HEK293 (cell line): Measurements from ENCODE around the gene PRSS23.

Experiments used
- CTCF ChIA-PET: fragments of 350-600 bp; formaldehyde crosslinking; extraction: SDS; loops from one replicate; lab custom pipeline; 2021; ENCODE audit warnings: antibody characterized with exemption; lab: Yijun Ruan, JAX
- POLR2A ChIA-PET: fragments of 300-600 bp; formaldehyde crosslinking; extraction: SDS; loops from one replicate; lab custom pipeline; 2020; ENCODE audit warnings: antibody characterized with exemption, inconsistent platforms; lab: Yijun Ruan, JAX
- H3K27ac ChIP-seq: fragments of 200-500 bp; sonication (Bioruptor generic); 2 replicates; pipeline ENCODE4 v1.5.1; 2014; ENCODE audit warnings: low read depth, low read length, control low read depth, inconsistent platforms; ENCODE audit errors: extremely low read depth
- H3K36me3 ChIP-seq, 2 experiments: fragments of 200-500 bp in 1 of 2; sonication (Bioruptor generic) in 1 of 2; 1 replicate in 1 of 2; 2 replicates in 1 of 2; pipeline ENCODE4 v1.5.1; 2014 to 2017; ENCODE audit warnings: inconsistent platforms in 2 of 2, low read length in 2 of 2; ENCODE audit not compliant: control insufficient read depth in 2 of 2, insufficient read depth in 1 of 2
- H3K4me1 ChIP-seq: fragments of 200-500 bp; sonication (Bioruptor generic); 2 replicates; pipeline ENCODE4 v1.5.1; 2014; ENCODE audit warnings: mild to moderate bottlenecking, low read length, inconsistent platforms; ENCODE audit not compliant: control insufficient read depth, insufficient read depth
- H3K4me3 ChIP-seq: 2 replicates; pipeline ENCODE4 v1.5.1; 2011; ENCODE audit warnings: low read depth, mild to moderate bottlenecking, control low read depth, low read length, moderate library complexity
- H3K9me3 ChIP-seq: fragments of 200-500 bp; sonication (Bioruptor generic); 2 replicates; pipeline ENCODE4 v1.5.1; 2014; ENCODE audit warnings: low read depth, low read length, inconsistent platforms; ENCODE audit not compliant: control insufficient read depth, insufficient read depth
- EGR2 ChIP-seq: fragments of 450-650 bp; formaldehyde crosslinking; IDR thresholded peaks from 2 replicates; pipeline ENCODE4 v1.5.1; 2016; ENCODE audit warnings: low read depth, missing biosample characterization, missing genetic modification characterization
- HOXA7 ChIP-seq: sonication (generic); formaldehyde crosslinking; IDR thresholded peaks from 2 replicates; pipeline ENCODE4 v1.8.1; 2022; ENCODE audit warnings: missing genetic modification reagents, borderline replicate concordance
- KLF16 ChIP-seq: fragments of 450-650 bp; formaldehyde crosslinking; IDR thresholded peaks from 2 replicates; pipeline ENCODE4 v1.5.1; 2017; ENCODE audit warnings: missing biosample characterization, missing genetic modification characterization
- MEIS1 ChIP-seq: sonication (generic); formaldehyde crosslinking; IDR thresholded peaks from 2 replicates; pipeline ENCODE4 v1.8.1; 2022; ENCODE audit warnings: missing genetic modification reagents, mild to moderate bottlenecking, borderline replicate concordance
- MZF1 ChIP-seq: fragments of 450-650 bp; formaldehyde crosslinking; IDR thresholded peaks from 2 replicates; pipeline ENCODE4 v1.5.1; 2017; ENCODE audit warnings: missing biosample characterization, missing genetic modification characterization, borderline replicate concordance
- PRDM2 ChIP-seq: fragments of 450-650 bp; formaldehyde crosslinking; IDR thresholded peaks from 2 replicates; pipeline ENCODE4 v1.5.1; 2016; ENCODE audit warnings: missing biosample characterization, missing genetic modification characterization, borderline replicate concordance
- TRIM28 ChIP-seq: IDR thresholded peaks from 2 replicates; pipeline ENCODE4 v1.6.1; 2011; ENCODE audit warnings: low read length, control low read depth, borderline replicate concordance
- ZFHX2 ChIP-seq: fragments of 450-650 bp; formaldehyde crosslinking; conservative IDR thresholded peaks from 2 replicates; pipeline ENCODE4 v1.5.1; 2016; ENCODE audit warnings: missing biosample characterization, missing genetic modification characterization
- ZIC2 ChIP-seq: fragments of 450-650 bp; formaldehyde crosslinking; IDR thresholded peaks from 2 replicates; pipeline ENCODE4 v1.5.1; 2016; ENCODE audit warnings: missing biosample characterization, missing genetic modification characterization
- ZNF174 ChIP-seq: fragments of 450-650 bp; formaldehyde crosslinking; IDR thresholded peaks from 2 replicates; pipeline ENCODE4 v1.5.0; 2017; ENCODE audit warnings: missing biosample characterization, mild to moderate bottlenecking, missing genetic modification characterization
- ZNF223 ChIP-seq: fragments of 450-650 bp; formaldehyde crosslinking; IDR thresholded peaks from 2 replicates; pipeline ENCODE4 v1.5.1; 2016; ENCODE audit warnings: missing biosample characterization, missing genetic modification characterization
- ZNF324 ChIP-seq: fragments of 450-650 bp; formaldehyde crosslinking; IDR thresholded peaks from 2 replicates; pipeline ENCODE4 v1.5.1; 2016; ENCODE audit warnings: missing biosample characterization, missing genetic modification characterization
- ZNF404 ChIP-seq: fragments of 450-650 bp; formaldehyde crosslinking; IDR thresholded peaks from 2 replicates; pipeline ENCODE4 v1.5.1; 2017; ENCODE audit warnings: missing biosample characterization, missing genetic modification characterization
- ZNF449 ChIP-seq: fragments of 450-650 bp; formaldehyde crosslinking; IDR thresholded peaks from 2 replicates; pipeline ENCODE4 v1.5.1; 2017; ENCODE audit warnings: missing biosample characterization, mild to moderate bottlenecking, missing genetic modification characterization, moderate library complexity
- ZNF610 ChIP-seq: fragments of 450-650 bp; formaldehyde crosslinking; IDR thresholded peaks from 2 replicates; pipeline ENCODE4 v1.5.1; 2016; ENCODE audit warnings: missing biosample characterization, missing genetic modification characterization, borderline replicate concordance
- ZNF654 ChIP-seq: fragments of 450-650 bp; formaldehyde crosslinking; IDR thresholded peaks from 2 replicates; pipeline ENCODE4 v1.5.1; 2016; ENCODE audit warnings: low read depth, missing biosample characterization, missing genetic modification characterization
- ZNF830 ChIP-seq: fragments of 450-650 bp; IDR thresholded peaks from 2 replicates; pipeline ENCODE4 v1.5.0; 2018; ENCODE audit warnings: missing biosample characterization, missing genetic modification characterization, low read depth, mild to moderate bottlenecking, moderate library complexity
- ZNF843 ChIP-seq: fragments of 450-650 bp; formaldehyde crosslinking; IDR thresholded peaks from 2 replicates; pipeline ENCODE4 v1.5.1; 2016; ENCODE audit warnings: missing biosample characterization, missing genetic modification characterization

Gene PRSS23

GRCh38 chr11:86804951-86805350 lies 4.6 kb downstream of the PRSS23 start (continued):
- TF ChIP-seq PRDM2 (tag by site-specific recombination) (no peak), ZNF830 (tag by site-specific recombination) (no peak), ZNF843 (no peak), HOXA7 (CRISPR knock-in tag) (no peak), ZNF223 (tag by site-specific recombination) (no peak), ZIC2 (tag by site-specific recombination) (no peak), EGR2 (tag by site-specific recombination) (no peak)

- TF ChIP-seq ZNF654 (no peak), ZFHX2 (no peak), ZNF324 (tag by site-specific recombination) (no peak), TRIM28 (no peak), MZF1 (tag by site-specific recombination) (no peak), ZNF449 (no peak), ZNF404 (tag by site-specific recombination) (no peak), MEIS1 (no peak), ZNF174 (tag by site-specific recombination) (no peak)
- Histone ChIP-seq H3K4me3 (no peak overlapping the region), H3K27ac (no peak overlapping the region), H3K36me3 (peaks cover 0 to 22% of the 10 kb centered on the region in 2 experiments; a peak in 1 of 3 replicates), H3K4me1 (no peaks in the 10 kb centered on the region; the same call in 1 of the 2 replicates), H3K9me3 (no peaks in the 10 kb centered on the region)
- ChIA-PET CTCF (interaction anchor here (0.6 to 4.5 kb wide), 5 partner anchors 10 to 855 kb away, joined by 3 to 18 read pairs (median 3); no protein-coding TSS in a partner anchor), POLR2A (no interaction called here)
Observed at GRCh38 chr11:86805873-86806310, 5.5 kb downstream of the PRSS23 start.

GRCh38 chr11:86806903-86807302 lies 6.6 kb downstream of the PRSS23 start:
- CTCF ChIA-PET, result interaction anchor here (0.6 to 4.5 kb wide), 4 partner anchors 11 to 218 kb away, joined by 3 to 18 read pairs (median 3); no protein-coding TSS in a partner anchor
- Histone ChIP-seq H3K9me3 (no peaks in the 10 kb centered on the region), H3K4me1 (no peaks in the 10 kb centered on the region; the same call in 1 of the 2 replicates), H3K36me3 (peaks cover 0 to 22% of the 10 kb centered on the region in 2 experiments; a peak in 1 of 3 replicates), H3K27ac (no peak overlapping the region), H3K4me3 (no peak overlapping the region)
- TF ChIP-seq KLF16 (tag by site-specific recombination) (no peak), ZNF610 (tag by site-specific recombination) (peak; percentile 91; the same call in 1 of the 2 replicates)
- POLR2A ChIA-PET, result no interaction called here
